Glutamatergic neuron (in vitro differentiated cells): Measurements from ENCODE around the gene RIPPLY3. TPM values are rescaled to one million over a fixed set of nuclear protein-coding genes. Genes with fewer than 3 reads are reported as not detected.
A peak's percentile ranks its signal among the peaks of the same experiment; 100 is the strongest.
"Not testable (repeated sequence)": the region's sequence is repeated elsewhere in the genome, so short reads cannot be mapped to it uniquely, and the experiment has no call there.

Source experiments
- DNase-seq: peaks from one replicate; pipeline ENCODE4 v3.0.0; 2022
- H3K27ac Mint-ChIP-seq: one replicate; pipeline ENCODE4 v1.8.0; 2020; ENCODE audit warnings: mild to moderate bottlenecking, mixed read lengths, inconsistent platforms; ENCODE audit not compliant: unreplicated experiment
- H3K27me3 Mint-ChIP-seq: one replicate; pipeline ENCODE4 v1.8.0; 2020; ENCODE audit warnings: mild to moderate bottlenecking, moderate library complexity, mixed read lengths, inconsistent platforms; ENCODE audit not compliant: unreplicated experiment
- H3K36me3 Mint-ChIP-seq: one replicate; pipeline ENCODE4 v1.8.0; 2020; ENCODE audit warnings: mild to moderate bottlenecking, mixed read lengths, inconsistent platforms; ENCODE audit not compliant: unreplicated experiment
- H3K4me1 Mint-ChIP-seq: one replicate; pipeline ENCODE4 v1.8.0; 2020; ENCODE audit warnings: mild to moderate bottlenecking, low read depth, mixed read lengths, inconsistent platforms; ENCODE audit not compliant: unreplicated experiment
- H3K4me3 Mint-ChIP-seq: one replicate; pipeline ENCODE4 v1.8.0; 2020; ENCODE audit warnings: mild to moderate bottlenecking, mixed read lengths, inconsistent platforms; ENCODE audit not compliant: unreplicated experiment
- H3K9me3 Mint-ChIP-seq: one replicate; pipeline ENCODE4 v1.8.0; 2020; ENCODE audit warnings: mild to moderate bottlenecking, moderate library complexity, mixed read lengths, inconsistent platforms; ENCODE audit not compliant: unreplicated experiment
- total RNA-seq: library from RNA; stranded (reverse); fragmentation: NEBNext Ultra II Directional; extraction: Animal tissue kit (Norgen Biotek cat#: 25700); gene quantifications from one replicate; pipeline ENCODE4 v1.2.1, GENCODE V29; 2021; ENCODE audit not compliant: unreplicated experiment
- TF ChIP-seq, protein P1 (sequence below): fragments of 200-600 bp; sonication (generic); IDR thresholded peaks from one replicate; pipeline ENCODE4 v1.5.0; 2021; ENCODE audit not compliant: partially characterized antibody, unreplicated experiment

RIPPLY3 gene
- total RNA-seq, 1 donor from 2014 or later: not detected

DNA sequence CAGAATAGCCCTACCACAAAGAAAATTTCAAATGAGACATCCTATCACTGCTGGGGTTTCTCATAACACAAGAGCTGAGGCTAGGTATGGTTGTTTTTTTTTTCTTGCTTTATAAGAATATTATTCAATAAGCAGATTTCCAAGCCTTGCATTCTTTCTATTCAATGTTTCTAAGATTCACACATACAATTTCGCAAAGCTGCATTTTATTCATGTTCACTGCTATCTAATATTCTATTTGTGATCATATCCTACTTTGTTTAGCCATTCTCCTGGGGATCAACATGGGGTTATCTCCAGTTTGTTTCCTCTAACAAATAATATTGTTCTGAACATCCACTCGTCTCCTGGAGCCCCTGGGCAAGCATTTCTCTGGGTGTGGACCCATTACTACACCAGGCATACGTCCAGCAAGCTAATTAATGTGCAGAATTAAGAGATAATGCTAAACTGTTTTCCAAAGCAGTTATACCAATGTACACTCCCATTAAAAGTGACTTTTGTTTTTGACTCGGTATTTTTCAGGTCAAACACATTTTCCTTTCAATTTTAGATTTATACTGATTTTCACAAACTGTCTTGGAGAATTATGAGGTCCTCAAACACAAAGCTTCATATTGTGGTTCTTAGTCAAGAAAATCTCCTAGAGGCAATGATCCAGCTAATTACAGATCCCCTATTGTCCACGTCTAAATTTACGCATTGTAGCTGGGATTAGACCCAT, 24.4 kb upstream of the RIPPLY3 start:
- TF ChIP-seq, protein P1, sequence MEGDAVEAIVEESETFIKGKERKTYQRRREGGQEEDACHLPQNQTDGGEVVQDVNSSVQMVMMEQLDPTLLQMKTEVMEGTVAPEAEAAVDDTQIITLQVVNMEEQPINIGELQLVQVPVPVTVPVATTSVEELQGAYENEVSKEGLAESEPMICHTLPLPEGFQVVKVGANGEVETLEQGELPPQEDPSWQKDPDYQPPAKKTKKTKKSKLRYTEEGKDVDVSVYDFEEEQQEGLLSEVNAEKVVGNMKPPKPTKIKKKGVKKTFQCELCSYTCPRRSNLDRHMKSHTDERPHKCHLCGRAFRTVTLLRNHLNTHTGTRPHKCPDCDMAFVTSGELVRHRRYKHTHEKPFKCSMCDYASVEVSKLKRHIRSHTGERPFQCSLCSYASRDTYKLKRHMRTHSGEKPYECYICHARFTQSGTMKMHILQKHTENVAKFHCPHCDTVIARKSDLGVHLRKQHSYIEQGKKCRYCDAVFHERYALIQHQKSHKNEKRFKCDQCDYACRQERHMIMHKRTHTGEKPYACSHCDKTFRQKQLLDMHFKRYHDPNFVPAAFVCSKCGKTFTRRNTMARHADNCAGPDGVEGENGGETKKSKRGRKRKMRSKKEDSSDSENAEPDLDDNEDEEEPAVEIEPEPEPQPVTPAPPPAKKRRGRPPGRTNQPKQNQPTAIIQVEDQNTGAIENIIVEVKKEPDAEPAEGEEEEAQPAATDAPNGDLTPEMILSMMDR: no peak
- H3K36me3 Mint-ChIP-seq: peaks cover 4% of the 10 kb centered on the region
- no peak overlapping the region for H3K27ac Mint-ChIP-seq
- no peak overlapping the region for H3K4me3 Mint-ChIP-seq
- H3K4me1 Mint-ChIP-seq: no peaks in the 10 kb centered on the region
- no peak for DNase-seq
- peaks cover 5% of the 10 kb centered on the region for H3K9me3 Mint-ChIP-seq
- H3K27me3 Mint-ChIP-seq: peaks cover 2% of the 10 kb centered on the region

GRCh38 chr21:36985751-36986594, 20.5 kb upstream of the RIPPLY3 start:
- peaks cover 7% of the 10 kb centered on the region for H3K27me3 Mint-ChIP-seq
- peaks cover 9% of the 10 kb centered on the region for H3K9me3 Mint-ChIP-seq
- no peak overlapping the region for H3K4me3 Mint-ChIP-seq
- peaks cover 7% of the 10 kb centered on the region for H3K4me1 Mint-ChIP-seq
- peaks cover 5% of the 10 kb centered on the region for H3K36me3 Mint-ChIP-seq
- no peak for DNase-seq
- TF ChIP-seq, protein P1: no peak
- no peak overlapping the region for H3K27ac Mint-ChIP-seq

GRCh38 chr21:36987845-36988244, 18.7 kb upstream of the RIPPLY3 start:
- TF ChIP-seq, protein P1: no peak
- H3K4me1 Mint-ChIP-seq: peaks cover 7% of the 10 kb centered on the region
- H3K9me3 Mint-ChIP-seq: peaks cover 10% of the 10 kb centered on the region
- no peak for DNase-seq
- peaks cover 5% of the 10 kb centered on the region for H3K36me3 Mint-ChIP-seq
- H3K4me3 Mint-ChIP-seq: no peak overlapping the region
- H3K27ac Mint-ChIP-seq: no peak overlapping the region
- H3K27me3 Mint-ChIP-seq: peaks cover 8% of the 10 kb centered on the region

DNA sequence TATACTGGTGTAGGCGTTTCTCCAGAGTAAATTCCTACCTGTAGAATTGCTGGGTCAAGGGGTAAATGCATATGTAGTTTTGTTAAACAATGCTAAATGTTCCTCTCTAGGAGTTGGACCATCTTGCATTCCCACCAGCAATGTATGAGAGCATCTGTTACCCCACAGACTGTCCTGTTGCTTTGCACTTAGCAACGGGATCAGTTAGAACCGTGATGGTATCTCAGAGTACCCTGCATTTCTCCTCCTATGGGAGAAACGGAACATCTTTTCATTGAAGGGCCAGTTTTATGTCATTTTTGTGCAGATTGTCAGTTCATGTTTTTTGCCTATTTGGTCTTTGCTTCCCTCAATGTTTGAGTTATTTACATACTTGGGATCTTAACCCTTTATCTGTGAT, 18.0 kb upstream of the RIPPLY3 start:
- Mint-ChIP-seq H3K4me3 (peak overlapping the region; percentile 13), H3K27me3 (peaks cover 11% of the 10 kb centered on the region), H3K36me3 (peaks cover 5% of the 10 kb centered on the region), H3K27ac (no peak overlapping the region), H3K4me1 (peaks cover 10% of the 10 kb centered on the region), H3K9me3 (peaks cover 10% of the 10 kb centered on the region)
- TF ChIP-seq, protein P1: no peak
- DNase-seq: no peak

- peaks cover 10% of the 10 kb centered on the region for H3K4me1 Mint-ChIP-seq
- H3K36me3 Mint-ChIP-seq, H3K9me3 Mint-ChIP-seq, DNase-seq, H3K27ac Mint-ChIP-seq: not testable (repeated sequence)
- H3K27me3 Mint-ChIP-seq: peaks cover 11% of the 10 kb centered on the region
- H3K4me3 Mint-ChIP-seq: peak overlapping the region; percentile 61
These were observed 17.3 kb upstream of the RIPPLY3 start for GRCh38 chr21:36989199-36989698.
